Endothelial cell of umbilical vein (primary cell): ENCODE results near the gene DUOXA1. TPM values are rescaled to one million over a fixed set of nuclear protein-coding genes. Genes with fewer than 3 reads are reported as not detected.
A peak's percentile ranks its signal among the peaks of the same experiment; 100 is the strongest.

Experiments used
- BruUV-seq: library from RNA; stranded (reverse); fragments of 400-500 nt; replicated peaks from 2 replicates; lab custom pipeline; 2021; lab: Mats Ljungman, UMichigan
- CTCF ChIA-PET: fragments of 300-600, 350-600 bp; sonication (Branson Sonifier 250); formaldehyde crosslinking; loops from one replicate; lab custom pipeline; 2021; ENCODE audit warnings: antibody characterized with exemption, inconsistent platforms; lab: Charles Lee
- POLR2A ChIA-PET: fragments of 300-600, 350-600 bp; sonication (Branson Sonifier 250); formaldehyde crosslinking; loops from one replicate; lab custom pipeline; 2021; ENCODE audit warnings: antibody characterized with exemption, inconsistent platforms; lab: Charles Lee
- DNase-seq: peaks from one replicate; pipeline ENCODE4 v3.0.0-alpha.2; 2011; ENCODE audit warnings: low read depth, low spot score
- FAIRE-seq: peaks from 2 replicates; lab custom pipeline; 2011; peaks lifted over from hg19 to GRCh38; lab: Jason Lieb, UNC
- H2AFZ ChIP-seq: 2 replicates; pipeline ENCODE4 v1.6.0; 2012; ENCODE audit warnings: low read depth, low read length, control low read depth, inconsistent platforms
- H3K27ac ChIP-seq: 2 replicates; pipeline ENCODE4 v1.5.1; 2011; ENCODE audit warnings: low read depth, mild to moderate bottlenecking, control low read depth, low read length, moderate library complexity; ENCODE audit not compliant: insufficient read depth
- H3K27me3 ChIP-seq, 2 experiments: 2 replicates each; pipeline versions ENCODE4 v1.6.0 to v1.6.1; 2011; ENCODE audit warnings: low read length in 2 of 2, mixed read lengths in 1 of 2; ENCODE audit not compliant: control insufficient read depth in 2 of 2, insufficient read depth in 2 of 2
- H3K36me3 ChIP-seq, 2 experiments: 2 replicates in 1 of 2; 3 replicates in 1 of 2; pipeline ENCODE4 v1.5.1; 2011; ENCODE audit warnings: low read length in 2 of 2, mild to moderate bottlenecking in 1 of 2, moderate library complexity in 1 of 2; ENCODE audit not compliant: control insufficient read depth in 2 of 2, insufficient read depth in 2 of 2; ENCODE audit errors: extremely low read depth in 1 of 2
- H3K4me1 ChIP-seq: 3 replicates; pipeline ENCODE4 v1.5.1; 2011; ENCODE audit warnings: mild to moderate bottlenecking, low read length; ENCODE audit not compliant: control insufficient read depth, insufficient read depth; ENCODE audit errors: extremely low read depth
- H3K4me2 ChIP-seq: 2 replicates; pipeline ENCODE4 v1.6.1; 2011; ENCODE audit warnings: low read length, control low read depth, mixed read lengths; ENCODE audit not compliant: insufficient read depth
- H3K4me3 ChIP-seq, 3 experiments: fragments of 200-600 bp in 1 of 3; sonication (generic), shearing (Covaris generic) in 1 of 3; replicated peaks in 1 of 3; 2 replicates each; pipeline ENCODE4 v1.5.1; 2011 to 2016; ENCODE audit warnings: control low read depth in 3 of 3, low read length in 3 of 3, mild to moderate bottlenecking in 2 of 3, inconsistent platforms in 1 of 3, low read depth in 1 of 3, moderate library complexity in 1 of 3; ENCODE audit not compliant: insufficient read depth in 1 of 3
- H3K79me2 ChIP-seq: 2 replicates; pipeline ENCODE4 v1.6.0; 2012; ENCODE audit warnings: low read length, inconsistent platforms; ENCODE audit not compliant: control insufficient read depth, insufficient read depth
- H3K9ac ChIP-seq: replicated peaks from 2 replicates; pipeline ENCODE3; 2011; ENCODE audit warnings: low read length, control low read depth; ENCODE audit not compliant: insufficient read depth; ENCODE audit errors: extremely low read depth
- H3K9me1 ChIP-seq: replicated peaks from 3 replicates; pipeline ENCODE4 v1.6.0; 2011; ENCODE audit warnings: mild to moderate bottlenecking, low read length; ENCODE audit not compliant: control insufficient read depth, insufficient read depth; ENCODE audit errors: extremely low read depth
- H3K9me3 ChIP-seq: replicated peaks from 2 replicates; pipeline ENCODE4 v1.5.1; 2012; ENCODE audit warnings: low read length, inconsistent platforms; ENCODE audit not compliant: control insufficient read depth, insufficient read depth
- H4K20me1 ChIP-seq: replicated peaks from 2 replicates; pipeline ENCODE3; 2011; ENCODE audit warnings: mild to moderate bottlenecking, low read length; ENCODE audit not compliant: control insufficient read depth, insufficient read depth; ENCODE audit errors: extremely low read depth
- EZH2 ChIP-seq: IDR thresholded peaks from 2 replicates; pipeline ENCODE4 v1.6.1; 2012; ENCODE audit warnings: borderline replicate concordance, low read depth, mild to moderate bottlenecking, moderate library complexity, low read length, inconsistent platforms; ENCODE audit not compliant: severe bottlenecking
- FOS ChIP-seq: IDR thresholded peaks from 2 replicates; pipeline ENCODE4 v1.6.1; 2011; ENCODE audit warnings: mild to moderate bottlenecking, low read length, moderate library complexity, borderline replicate concordance; ENCODE audit not compliant: insufficient read depth
- GATA2 ChIP-seq: IDR thresholded peaks from 2 replicates; pipeline ENCODE4 v1.7.0; 2011; ENCODE audit warnings: low read depth, mild to moderate bottlenecking, moderate library complexity, mixed read lengths, low read length; ENCODE audit not compliant: insufficient read length, insufficient read depth
- JUN ChIP-seq: IDR thresholded peaks from 2 replicates; pipeline ENCODE4 v1.6.1; 2011; ENCODE audit warnings: borderline replicate concordance, low read depth; ENCODE audit not compliant: insufficient read length, insufficient read depth
- POLR2A ChIP-seq: IDR thresholded peaks from 2 replicates; pipeline ENCODE4 v1.6.1; 2012; ENCODE audit warnings: low read depth, mild to moderate bottlenecking, control low read depth, low read length
- POLR2AphosphoS5 ChIP-seq: IDR thresholded peaks from 2 replicates; pipeline ENCODE4 v1.6.1; 2012; ENCODE audit warnings: low read depth, mild to moderate bottlenecking, control low read depth, low read length, moderate library complexity; ENCODE audit not compliant: insufficient read depth
- dilution Hi-C: fragments of 300-500 bp; cut with MboI; formaldehyde crosslinking; loops from one replicate; pipeline ENCODE4 v1.15.0; 2019; ENCODE audit warnings: low sequenced_read_pairs; ENCODE audit not compliant: extremely low pct_ligation_motif_present
- intact Hi-C: fragments of 100-400 bp; cut with micrococcal nuclease; formaldehyde crosslinking; loops from one replicate; pipeline ENCODE4 v1.10.0; 2022
- polyA plus RNA-seq, 4 experiments: library from polyadenylated mRNA; depleted of rRNA in 3 of 4; stranded (reverse) in 3 of 4; unstranded in 1 of 4; fragments of >200 nt; gene quantifications; 2 replicates each; pipeline versions ENCODE4 v1.2.1 to v1.2.3, GENCODE V29; 2011 to 2012; ENCODE audit warnings: missing spikeins in 1 of 4
- total RNA-seq: library from RNA; stranded (reverse); gene quantifications from 2 replicates; pipeline ENCODE4 v1.2.3, GENCODE V29; 2021
- TF ChIP-seq, protein P1 (sequence below), 2 donors: IDR thresholded peaks; 1 replicate in 1 of 2; 2 replicates in 1 of 2; pipeline ENCODE4 v1.5.1; 2011; ENCODE audit warnings: low read length in 2 of 2, mild to moderate bottlenecking in 2 of 2, moderate library complexity in 2 of 2, control low read depth in 1 of 2, inconsistent platforms in 1 of 2, low read depth in 1 of 2; ENCODE audit not compliant: insufficient read depth in 1 of 2; ENCODE audit errors: extremely low read depth in 1 of 2
- TF ChIP-seq, protein P2 (sequence below): IDR thresholded peaks from 2 replicates; pipeline ENCODE4 v1.6.1; 2011; ENCODE audit not compliant: insufficient read depth, insufficient read length

DUOXA1 gene
- total and polyA plus RNA-seq, 2 donors (not counting 3 experiments of a cell fraction or from before 2014, with no cell fraction given), result 0.07 TPM; not detected in 1

DNA sequence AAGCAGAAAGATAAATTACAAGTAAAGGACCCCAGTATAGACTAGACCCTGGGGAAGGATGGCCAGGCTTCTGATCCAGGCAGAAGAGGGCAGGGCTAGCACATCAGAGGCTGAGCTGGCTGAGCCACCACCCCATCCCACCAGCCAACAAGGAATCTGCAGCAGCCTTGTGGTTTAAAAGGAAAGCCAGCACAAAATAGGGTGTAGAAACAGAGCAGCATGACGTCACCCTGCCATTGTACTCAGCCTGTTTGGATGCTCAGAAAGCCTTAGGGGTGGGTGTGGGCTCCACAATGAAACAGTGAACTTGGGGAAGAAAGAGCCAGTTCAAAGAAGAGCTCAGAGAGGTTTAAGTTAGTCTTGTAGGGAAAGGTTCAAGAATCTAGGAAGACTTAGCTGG is 28.3 kb upstream of the DUOXA1 start:
- no peaks in the 10 kb centered on the region for H4K20me1 ChIP-seq
- H3K9ac ChIP-seq, result no peak overlapping the region
- H2AFZ ChIP-seq, result no peak overlapping the region
- ChIA-PET CTCF (interaction anchor here (0.9 to 1.9 kb wide), 2 partner anchors 245 to 300 kb away, joined by 3 to 4 read pairs; a partner anchor contains a TSS), POLR2A (no interaction called here)
- no peaks in the 10 kb centered on the region for H3K9me1 ChIP-seq
- DNase-seq (no peak), FAIRE-seq (peak; percentile 49)
- H3K27ac ChIP-seq, result no peak overlapping the region
- BruUV-seq, result no TSS peak
- no peaks in the 10 kb centered on the region for H3K79me2 ChIP-seq
- TF ChIP-seq POLR2AphosphoS5, result no peak
- peak; percentile 34 for TF ChIP-seq JUN
- no peak overlapping the region for H3K4me2 ChIP-seq
- H3K36me3 ChIP-seq, result no peaks in the 10 kb centered on the region
- peaks cover 2% of the 10 kb centered on the region for H3K4me1 ChIP-seq
- dilution Hi-C loops, result no loop called here
- H3K9me3 ChIP-seq, result no peaks in the 10 kb centered on the region
- H3K4me3 ChIP-seq, result no peak overlapping the region
- intact Hi-C loops, result no loop called here
- H3K27me3 ChIP-seq, result no peaks in the 10 kb centered on the region

DNA sequence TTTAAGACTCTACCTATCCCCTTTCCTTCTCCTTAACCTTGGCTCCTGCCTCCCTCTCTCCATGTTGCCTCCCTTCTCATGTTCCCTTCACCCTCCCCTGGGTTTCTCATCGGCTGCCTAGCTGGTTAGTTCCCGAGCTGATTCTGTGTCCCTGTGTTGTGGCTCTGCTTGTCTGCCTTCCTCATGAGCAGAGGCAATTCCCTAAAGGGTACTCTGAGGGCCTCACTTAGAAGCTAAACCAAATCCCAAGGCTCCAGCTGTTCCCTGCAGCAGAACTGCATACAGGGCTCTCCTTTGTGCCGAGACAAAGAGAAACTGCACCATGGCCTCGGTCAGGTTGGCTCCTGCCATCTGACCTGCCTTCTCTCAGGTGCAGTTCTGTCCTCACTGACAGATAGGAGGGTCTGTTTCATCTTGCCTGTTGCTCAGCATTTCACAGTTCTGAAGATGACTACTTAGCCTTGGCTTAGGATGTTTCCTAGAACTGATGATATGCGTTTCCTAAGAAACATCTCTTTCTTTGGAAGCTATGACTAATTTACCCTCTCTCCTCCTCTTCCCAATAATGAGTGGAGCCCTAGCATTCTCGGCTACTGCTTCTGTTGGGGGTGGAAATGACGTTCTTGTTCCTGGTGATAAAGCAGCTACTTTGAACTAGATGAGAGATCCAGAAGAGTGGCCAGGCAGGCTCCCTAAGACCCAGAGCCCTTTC is 27.2 kb upstream of the DUOXA1 start:
- intact Hi-C loops, result no loop called here
- no peak overlapping the region for H3K4me3 ChIP-seq

More for the DNA sequence above, 27.2 kb upstream of the DUOXA1 start:
- Histone ChIP-seq H3K36me3 (no peaks in the 10 kb centered on the region), H2AFZ (no peak overlapping the region), H3K9me3 (no peaks in the 10 kb centered on the region), H3K9me1 (no peaks in the 10 kb centered on the region), H3K9ac (no peak overlapping the region), H3K27ac (no peak overlapping the region), H4K20me1 (no peaks in the 10 kb centered on the region), H3K4me1 (peaks cover 2% of the 10 kb centered on the region), H3K4me2 (no peak overlapping the region), H3K79me2 (no peaks in the 10 kb centered on the region), H3K27me3 (no peaks in the 10 kb centered on the region)
- BruUV-seq, result no TSS peak
- TF ChIP-seq, protein P1, sequence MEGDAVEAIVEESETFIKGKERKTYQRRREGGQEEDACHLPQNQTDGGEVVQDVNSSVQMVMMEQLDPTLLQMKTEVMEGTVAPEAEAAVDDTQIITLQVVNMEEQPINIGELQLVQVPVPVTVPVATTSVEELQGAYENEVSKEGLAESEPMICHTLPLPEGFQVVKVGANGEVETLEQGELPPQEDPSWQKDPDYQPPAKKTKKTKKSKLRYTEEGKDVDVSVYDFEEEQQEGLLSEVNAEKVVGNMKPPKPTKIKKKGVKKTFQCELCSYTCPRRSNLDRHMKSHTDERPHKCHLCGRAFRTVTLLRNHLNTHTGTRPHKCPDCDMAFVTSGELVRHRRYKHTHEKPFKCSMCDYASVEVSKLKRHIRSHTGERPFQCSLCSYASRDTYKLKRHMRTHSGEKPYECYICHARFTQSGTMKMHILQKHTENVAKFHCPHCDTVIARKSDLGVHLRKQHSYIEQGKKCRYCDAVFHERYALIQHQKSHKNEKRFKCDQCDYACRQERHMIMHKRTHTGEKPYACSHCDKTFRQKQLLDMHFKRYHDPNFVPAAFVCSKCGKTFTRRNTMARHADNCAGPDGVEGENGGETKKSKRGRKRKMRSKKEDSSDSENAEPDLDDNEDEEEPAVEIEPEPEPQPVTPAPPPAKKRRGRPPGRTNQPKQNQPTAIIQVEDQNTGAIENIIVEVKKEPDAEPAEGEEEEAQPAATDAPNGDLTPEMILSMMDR (IDR thresholded peaks at IDR 0.05; ENCODE audit: extremely low read depth in 1 of 2, insufficient read depth in 1 of 2, low read depth in 1 of 2, low read length in 2 of 2), result no peak
- TF ChIP-seq POLR2AphosphoS5 (no peak), EZH2 (no peak), JUN (no peak), GATA2 (no peak), FOS (no peak), POLR2A (no peak)
- TF ChIP-seq, protein P2, sequence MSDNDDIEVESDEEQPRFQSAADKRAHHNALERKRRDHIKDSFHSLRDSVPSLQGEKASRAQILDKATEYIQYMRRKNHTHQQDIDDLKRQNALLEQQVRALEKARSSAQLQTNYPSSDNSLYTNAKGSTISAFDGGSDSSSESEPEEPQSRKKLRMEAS, result no peak
- DNase-seq (no peak), FAIRE-seq (no peak)
- CTCF ChIA-PET, result interaction anchor here (1.5 to 3.0 kb wide), 3 partner anchors 30 to 301 kb away, joined by 4 to 7 read pairs (median 6); no protein-coding TSS in a partner anchor
- POLR2A ChIA-PET, result no interaction called here
- dilution Hi-C loops, result no loop called here
